Stimulated activated effector memory CD8-positive, alpha-beta T cell treated with anti-CD3 and anti-CD28 coated beads, Interleukin-12 subunit alpha, Interleukin-12 subunit beta, amount 100 ng/mL, for 72 hours (primary cell): ENCODE measurements around the gene GATAD1.

ENCODE experiments used
- ATAC-seq: fragments of 150-1000 bp; cut with Tn5 transposase; 2 replicates; pipeline ENCODE4 v1.10.0; 2021
- DNase-seq, 2 donors: peaks; one replicate each; pipeline ENCODE4 v3.0.0; 2021 to 2022; ENCODE audit warnings: low spot score in 2 of 2
- H3K27ac Mint-ChIP-seq: one replicate; pipeline ENCODE4 v1.8.0; 2022; ENCODE audit warnings: mild to moderate bottlenecking, mixed read lengths
- H3K36me3 Mint-ChIP-seq: one replicate; pipeline ENCODE4 v1.8.0; 2022; ENCODE audit warnings: mild to moderate bottlenecking, mixed read lengths
- H3K4me1 Mint-ChIP-seq: one replicate; pipeline ENCODE4 v1.8.0; 2022; ENCODE audit warnings: mixed read lengths
- H3K4me3 Mint-ChIP-seq: one replicate; pipeline ENCODE4 v1.8.0; 2022; ENCODE audit warnings: mild to moderate bottlenecking, mixed read lengths
- H3K9me3 Mint-ChIP-seq: one replicate; pipeline ENCODE4 v1.8.0; 2022; ENCODE audit warnings: mixed read lengths

Gene GATAD1

DNA sequence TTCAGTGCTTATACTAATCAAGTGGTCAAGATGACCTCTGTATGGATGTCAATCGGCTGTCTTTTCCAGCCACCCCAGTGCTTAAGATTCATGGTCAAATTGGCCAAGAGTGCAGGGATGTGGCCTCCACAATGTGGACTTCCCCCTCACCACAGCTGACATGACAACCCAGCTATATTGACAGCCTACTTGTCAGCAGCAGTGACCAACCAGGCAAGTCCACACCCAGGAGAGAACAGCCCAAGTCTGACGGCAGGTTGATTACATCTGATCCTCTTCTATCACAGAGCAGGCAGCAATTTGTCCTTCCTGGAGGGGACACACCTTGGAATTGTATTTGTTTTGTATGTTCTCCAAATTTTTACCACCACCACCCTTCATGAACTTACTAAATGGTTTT lies 38.7 kb downstream of the GATAD1 start:
- no peak overlapping the region for H3K4me3 Mint-ChIP-seq

DNA sequence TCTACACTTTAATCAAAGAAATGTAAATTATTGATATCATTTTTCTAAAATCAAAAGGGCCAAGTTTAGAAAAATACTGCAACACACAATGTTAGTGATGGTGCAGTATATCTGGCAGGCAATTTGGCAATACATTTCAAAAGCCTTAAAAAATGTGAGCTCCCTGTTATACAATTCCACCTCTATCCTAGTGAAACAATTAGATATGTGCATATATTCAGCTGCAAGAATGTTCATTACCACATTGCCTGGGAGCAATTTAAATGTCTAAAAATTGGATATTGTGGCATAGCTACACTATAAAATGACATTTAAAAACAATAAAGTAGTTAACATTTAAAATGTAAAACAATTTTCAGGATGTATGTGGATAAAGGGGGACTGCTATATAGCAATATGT lies 40.5 kb downstream of the GATAD1 start:
- H3K36me3 Mint-ChIP-seq: peaks cover 71% of the 10 kb centered on the region
- H3K4me3 Mint-ChIP-seq: no peak overlapping the region
- no peaks in the 10 kb centered on the region for H3K9me3 Mint-ChIP-seq
- DNase-seq (no peak), ATAC-seq (no peak)
- no peaks in the 10 kb centered on the region for H3K4me1 Mint-ChIP-seq
- H3K27ac Mint-ChIP-seq: no peak overlapping the region

More for the DNA sequence above, 38.7 kb downstream of the GATAD1 start:
- Mint-ChIP-seq H3K4me1 (no peaks in the 10 kb centered on the region), H3K36me3 (peaks cover 53% of the 10 kb centered on the region), H3K27ac (no peak overlapping the region), H3K9me3 (no peaks in the 10 kb centered on the region)
- DNase-seq: peak in 1 of 2 donors; percentile 35
- ATAC-seq: peak; percentile 34

DNA sequence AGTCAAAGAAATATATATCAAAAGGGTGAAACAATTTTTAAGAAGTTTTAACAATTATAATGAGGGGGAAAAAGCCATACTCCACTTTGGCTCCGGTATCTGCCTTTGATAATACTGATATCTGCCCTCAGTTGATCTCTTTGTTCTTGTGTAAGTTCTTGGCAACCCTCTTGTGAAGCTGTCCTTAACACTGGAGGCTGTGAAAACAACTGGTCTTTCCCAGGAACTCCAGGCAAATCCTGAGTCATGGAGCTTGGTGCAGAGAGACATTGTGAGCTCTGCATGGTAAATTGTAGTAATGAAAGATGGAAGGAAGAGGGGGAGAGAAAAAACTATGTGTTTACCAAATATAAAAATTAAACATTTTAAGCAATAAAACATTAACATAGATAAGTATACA lies 42.4 kb downstream of the GATAD1 start:
- Mint-ChIP-seq H3K36me3 (peaks cover 85% of the 10 kb centered on the region), H3K27ac (no peak overlapping the region), H3K9me3 (no peaks in the 10 kb centered on the region), H3K4me3 (no peak overlapping the region), H3K4me1 (no peaks in the 10 kb centered on the region)
- ATAC-seq (no peak), DNase-seq (peak in 1 of 2 donors; percentile 18)

DNA sequence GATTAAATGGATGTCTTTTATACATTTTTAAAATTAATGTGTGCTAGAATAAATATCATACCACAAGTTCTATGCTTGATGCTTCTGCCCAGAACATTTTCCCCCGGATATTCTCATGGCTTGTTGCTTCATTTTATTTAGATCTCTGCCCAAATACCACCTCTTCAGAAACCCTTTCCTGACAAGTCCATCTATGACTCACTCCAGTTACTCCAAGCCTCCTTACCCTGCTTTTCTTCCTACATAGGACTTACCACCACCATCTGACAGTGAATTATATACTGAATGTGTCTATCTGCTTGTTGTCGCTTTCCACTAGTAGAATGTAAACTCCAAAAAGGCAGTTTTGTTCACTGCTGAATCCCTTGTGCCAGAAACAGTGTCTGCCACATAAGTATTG lies 49.6 kb downstream of the GATAD1 start:
- Mint-ChIP-seq H3K36me3 (peaks cover 88% of the 10 kb centered on the region), H3K27ac (no peak overlapping the region), H3K4me3 (no peak overlapping the region), H3K9me3 (no peaks in the 10 kb centered on the region), H3K4me1 (no peaks in the 10 kb centered on the region)
- DNase-seq: no peak
- ATAC-seq: no peak

DNA sequence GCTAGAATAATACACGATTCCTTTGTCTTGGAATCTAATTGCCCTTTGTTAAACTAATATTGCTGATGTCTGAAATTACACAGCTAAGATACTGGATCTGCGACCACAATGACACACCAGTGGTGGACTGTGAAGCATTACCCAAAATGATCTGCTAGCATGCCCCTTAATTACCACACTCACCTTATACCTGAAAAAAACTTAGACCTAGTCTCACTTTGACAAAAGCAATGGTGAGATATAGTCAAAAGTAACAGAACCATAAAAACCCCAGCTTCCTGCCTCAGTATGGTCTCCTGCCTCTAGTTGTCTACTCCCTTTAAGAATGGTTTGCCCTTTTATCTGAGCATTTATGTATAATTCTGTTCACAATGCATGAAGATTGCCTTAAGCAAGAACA lies 51.3 kb downstream of the GATAD1 start:
- Mint-ChIP-seq H3K27ac (no peak overlapping the region), H3K4me3 (no peak overlapping the region), H3K9me3 (no peaks in the 10 kb centered on the region), H3K4me1 (no peaks in the 10 kb centered on the region), H3K36me3 (peaks cover 86% of the 10 kb centered on the region)
- no peak for DNase-seq
- peak; percentile 82 for ATAC-seq

DNA sequence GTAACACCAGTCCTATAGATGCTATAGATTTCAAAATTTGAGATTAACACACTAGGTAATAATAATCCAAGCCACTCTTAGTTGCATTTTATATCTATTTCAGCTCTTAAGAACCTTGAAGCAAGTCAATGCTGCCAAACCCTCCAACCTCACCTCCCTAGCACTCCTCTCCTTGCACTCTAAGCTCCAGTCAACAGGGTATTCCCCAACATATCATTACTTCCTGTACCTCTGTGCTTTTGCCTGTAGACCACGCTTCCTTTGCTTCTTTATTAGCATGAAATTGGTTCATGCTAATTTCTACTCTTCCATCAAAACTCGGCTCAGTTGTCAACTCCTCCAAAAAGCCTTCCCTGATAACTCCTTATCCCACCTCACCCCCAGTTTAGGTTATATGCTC lies 56.5 kb downstream of the GATAD1 start:
- no peak overlapping the region for H3K27ac Mint-ChIP-seq
- DNase-seq: no peak
- ATAC-seq: no peak
- peaks cover 86% of the 10 kb centered on the region for H3K36me3 Mint-ChIP-seq
- H3K9me3 Mint-ChIP-seq: no peaks in the 10 kb centered on the region
- H3K4me1 Mint-ChIP-seq: no peaks in the 10 kb centered on the region
- H3K4me3 Mint-ChIP-seq: no peak overlapping the region

DNA sequence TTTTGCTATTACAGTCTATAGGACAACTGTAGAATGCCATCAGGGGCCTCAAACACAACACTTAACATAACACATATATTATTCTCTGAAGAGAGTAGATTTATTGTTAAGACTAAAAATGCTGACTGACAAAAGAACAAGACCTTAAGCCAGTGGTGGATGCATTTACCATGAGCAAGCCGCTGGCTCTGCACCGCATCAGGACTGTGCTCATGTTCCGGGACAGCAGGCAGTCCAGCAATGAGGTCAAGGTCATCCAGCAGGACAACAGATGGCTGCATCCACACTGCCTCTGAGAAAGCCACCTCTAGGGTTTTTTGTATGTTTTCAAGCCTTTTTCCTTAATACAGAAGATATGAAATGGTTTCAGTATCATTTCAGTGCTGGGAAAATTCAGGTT lies 57.3 kb downstream of the GATAD1 start:
- Mint-ChIP-seq H3K9me3 (no peaks in the 10 kb centered on the region), H3K4me3 (no peak overlapping the region), H3K4me1 (no peaks in the 10 kb centered on the region), H3K27ac (no peak overlapping the region), H3K36me3 (peaks cover 86% of the 10 kb centered on the region)
- no peak for DNase-seq
- no peak for ATAC-seq

DNA sequence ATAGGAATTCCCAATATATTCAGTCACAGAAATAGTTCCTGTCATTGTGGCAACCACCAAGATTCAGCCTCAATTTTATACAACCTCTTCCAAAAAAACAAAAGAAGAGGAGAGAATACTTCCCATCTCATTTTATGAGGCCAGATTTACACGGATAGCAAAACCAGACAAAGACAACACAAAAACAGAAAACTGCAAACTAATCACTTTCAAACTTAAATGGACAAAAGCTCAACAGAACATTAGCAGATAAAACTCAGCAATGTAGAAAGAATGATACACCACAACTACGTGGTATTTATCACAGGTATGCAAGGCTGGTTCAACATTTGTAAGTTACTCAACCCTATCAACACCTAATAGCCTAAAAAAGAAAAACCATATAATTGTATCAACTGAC lies 59.1 kb downstream of the GATAD1 start:
- H3K27ac Mint-ChIP-seq: no peak overlapping the region
- no peaks in the 10 kb centered on the region for H3K9me3 Mint-ChIP-seq
- H3K4me1 Mint-ChIP-seq: no peaks in the 10 kb centered on the region
- peaks cover 84% of the 10 kb centered on the region for H3K36me3 Mint-ChIP-seq
- no peak overlapping the region for H3K4me3 Mint-ChIP-seq
- DNase-seq (no peak), ATAC-seq (no peak)

DNA sequence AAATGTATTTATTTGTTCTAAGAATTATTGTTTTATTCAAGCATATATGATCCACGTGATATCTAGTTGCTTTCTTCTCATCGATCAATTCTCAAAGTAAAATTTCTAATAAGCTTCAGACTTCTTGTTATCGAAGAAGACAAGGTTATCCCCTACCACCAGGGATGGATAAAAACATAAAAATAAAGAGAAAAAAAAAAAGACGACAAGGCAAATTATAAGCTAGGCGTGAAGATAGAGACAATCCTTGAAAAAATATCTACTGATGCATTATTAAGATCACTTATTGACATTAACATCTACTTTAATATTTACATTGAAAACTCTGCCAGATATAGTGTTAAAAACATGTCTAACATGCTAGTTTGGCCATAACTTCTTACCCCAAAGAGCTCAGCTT lies 61.7 kb downstream of the GATAD1 start:
- Mint-ChIP-seq H3K4me3 (no peak overlapping the region), H3K9me3 (no peaks in the 10 kb centered on the region), H3K4me1 (no peaks in the 10 kb centered on the region), H3K27ac (no peak overlapping the region), H3K36me3 (peaks cover 68% of the 10 kb centered on the region)
- DNase-seq (no peak), ATAC-seq (no peak)
